OCI-LY1 (cell line): ENCODE measurements around the gene UGGT1.

Experiments
- H2AFZ ChIP-seq: fragments of 200-600 bp; sonication (generic), shearing (Covaris generic); 2 replicates; pipeline ENCODE4 v1.6.0; 2014; ENCODE audit warnings: antibody characterized with exemption, mild to moderate bottlenecking, low read length
- H3F3A ChIP-seq: fragments of 200-600 bp; sonication (generic), shearing (Covaris generic); 2 replicates; pipeline ENCODE4 v1.6.0; 2014; ENCODE audit warnings: mild to moderate bottlenecking, antibody characterized with exemption, low read length, moderate library complexity; ENCODE audit not compliant: insufficient read depth
- H3K27ac ChIP-seq: fragments of 200-600 bp; sonication (generic); 2 replicates; pipeline ENCODE4 v1.5.1; 2014; ENCODE audit warnings: low read length, mixed run types, mild to moderate bottlenecking, low read depth; ENCODE audit not compliant: poor library complexity, severe bottlenecking
- H3K27me3 ChIP-seq: fragments of 200-600 bp; sonication (generic); 2 replicates; pipeline ENCODE4 v1.6.0; 2014; ENCODE audit warnings: antibody characterized with exemption, mild to moderate bottlenecking, low read length, moderate library complexity; ENCODE audit not compliant: insufficient read depth
- H3K36me3 ChIP-seq: fragments of 200-600 bp; sonication (generic); 2 replicates; pipeline ENCODE4 v1.6.1; 2014; ENCODE audit warnings: mild to moderate bottlenecking, antibody characterized with exemption, low read length, moderate library complexity, mixed read lengths; ENCODE audit not compliant: insufficient read depth
- H3K4me1 ChIP-seq: fragments of 200-600 bp; sonication (generic); 2 replicates; pipeline ENCODE4 v1.5.1; 2014; ENCODE audit warnings: mild to moderate bottlenecking, low read length, moderate library complexity; ENCODE audit not compliant: insufficient read depth, severe bottlenecking
- H3K4me2 ChIP-seq: fragments of 200-600 bp; sonication (generic), shearing (Covaris generic); 2 replicates; pipeline ENCODE4 v1.6.1; 2014; ENCODE audit warnings: low read length
- H3K4me3 ChIP-seq: fragments of 200-600 bp; sonication (generic); 2 replicates; pipeline ENCODE4 v1.5.1; 2014; ENCODE audit warnings: low read length, low read depth, mild to moderate bottlenecking, mixed read lengths; ENCODE audit not compliant: poor library complexity, severe bottlenecking
- H3K79me2 ChIP-seq: fragments of 200-600 bp; shearing (Covaris generic); 2 replicates; pipeline ENCODE4 v1.6.1; 2016; ENCODE audit warnings: mixed run types, low read length, mixed read lengths; ENCODE audit not compliant: insufficient read depth
- H3K9ac ChIP-seq: fragments of 200-600 bp; sonication (generic), shearing (Covaris generic); 2 replicates; pipeline ENCODE4 v1.6.1; 2014; ENCODE audit warnings: mild to moderate bottlenecking, low read length, mixed read lengths
- H3K9me2 ChIP-seq: fragments of 200-600 bp; sonication (generic), shearing (Covaris generic); 2 replicates; pipeline ENCODE4 v1.6.1; 2014; ENCODE audit warnings: low read depth, mild to moderate bottlenecking, low read length, mixed read lengths
- H3K9me3 ChIP-seq: fragments of 200-600 bp; shearing (Covaris generic); 2 replicates; pipeline ENCODE4 v1.6.1; 2014; ENCODE audit warnings: low read length, mixed read lengths
- H4K20me1 ChIP-seq: fragments of 200-600 bp; sonication (generic), shearing (Covaris generic); 2 replicates; pipeline ENCODE4 v1.6.0; 2016; ENCODE audit warnings: mild to moderate bottlenecking, low read length; ENCODE audit not compliant: insufficient read depth
- CTCF ChIP-seq: fragments of 200-600 bp; sonication (generic), shearing (Covaris generic); IDR thresholded peaks from 2 replicates; pipeline ENCODE4 v1.5.1; 2017; ENCODE audit warnings: mild to moderate bottlenecking, antibody characterized with exemption, low read length, moderate library complexity, mixed read lengths
- EZH2 ChIP-seq: fragments of 200-600 bp; sonication (generic), shearing (Covaris generic); IDR thresholded peaks from 2 replicates; pipeline ENCODE4 v1.8.0; 2017; ENCODE audit warnings: borderline replicate concordance, mixed run types, mild to moderate bottlenecking, antibody characterized with exemption, low read length, moderate library complexity, mixed read lengths

Gene UGGT1

GRCh38 chr2:128198656-128199055, 107.7 kb downstream of the UGGT1 start:
- H3F3A ChIP-seq, result no peaks in the 10 kb centered on the region
- H3K4me2 ChIP-seq, result no peak overlapping the region
- H4K20me1 ChIP-seq, result no peaks in the 10 kb centered on the region
- H3K79me2 ChIP-seq, result no peaks in the 10 kb centered on the region
- H3K9ac ChIP-seq, result no peak overlapping the region
- H3K9me3 ChIP-seq, result no peaks in the 10 kb centered on the region
- no peaks in the 10 kb centered on the region for H3K27me3 ChIP-seq
- no peaks in the 10 kb centered on the region for H3K9me2 ChIP-seq
- H3K27ac ChIP-seq, result no peak overlapping the region
- H2AFZ ChIP-seq, result no peak overlapping the region
- no peak overlapping the region for H3K4me3 ChIP-seq
- TF ChIP-seq EZH2 (no peak), CTCF (no peak)
- no peaks in the 10 kb centered on the region for H3K4me1 ChIP-seq
- H3K36me3 ChIP-seq, result no peaks in the 10 kb centered on the region

GRCh38 chr2:128199141-128199540, 108.1 kb downstream of the UGGT1 start:
- no peak overlapping the region for H3K4me2 ChIP-seq
- no peaks in the 10 kb centered on the region for H3K79me2 ChIP-seq

GRCh38 chr2:128202791-128203190, 111.8 kb downstream of the UGGT1 start:
- no peak overlapping the region for H3K4me3 ChIP-seq
- H2AFZ ChIP-seq, result no peak overlapping the region
- no peaks in the 10 kb centered on the region for H3K4me1 ChIP-seq
- no peaks in the 10 kb centered on the region for H3K27me3 ChIP-seq
- no peak overlapping the region for H3K9ac ChIP-seq
- H3K79me2 ChIP-seq, result no peaks in the 10 kb centered on the region
- H3K27ac ChIP-seq, result no peak overlapping the region
- H3K9me3 ChIP-seq, result no peaks in the 10 kb centered on the region
- H3K9me2 ChIP-seq, result no peaks in the 10 kb centered on the region
- no peaks in the 10 kb centered on the region for H4K20me1 ChIP-seq
- H3F3A ChIP-seq, result no peaks in the 10 kb centered on the region
- H3K36me3 ChIP-seq, result no peaks in the 10 kb centered on the region
- no peak for TF ChIP-seq CTCF
- no peak for TF ChIP-seq EZH2
- H3K4me2 ChIP-seq, result no peak overlapping the region

More at GRCh38 chr2:128199141-128199540, 108.1 kb downstream of the UGGT1 start:
- Histone ChIP-seq H3F3A (no peaks in the 10 kb centered on the region), H3K27ac (no peak overlapping the region), H3K4me1 (no peaks in the 10 kb centered on the region), H4K20me1 (no peaks in the 10 kb centered on the region), H2AFZ (no peak overlapping the region), H3K9me3 (no peaks in the 10 kb centered on the region), H3K27me3 (no peaks in the 10 kb centered on the region), H3K4me3 (no peak overlapping the region), H3K9ac (no peak overlapping the region), H3K36me3 (no peaks in the 10 kb centered on the region), H3K9me2 (no peaks in the 10 kb centered on the region)
- TF ChIP-seq EZH2 (no peak), CTCF (no peak)
